NCI-H2081 treated with DMSO at 0.1 percent for 48 hours (cell line): Measurements from ENCODE around the gene C1orf141.
"Not testable (repeated sequence)": the region's sequence is repeated elsewhere in the genome, so short reads cannot be mapped to it uniquely, and the experiment has no call there.

ENCODE experiments used
- DNase-seq: peaks from one replicate; lab custom pipeline; 2025; lab: John Stamatoyannopoulos, UW

The C1orf141 gene

GRCh38 chr1:67142931-67143330, 8.2 kb upstream of the C1orf141 start:
- DNase-seq = no peak

- DNase-seq = not testable (repeated sequence)
Observed at GRCh38 chr1:67141832-67142231, 7.1 kb upstream of the C1orf141 start.

- no peak for DNase-seq
Observed at GRCh38 chr1:67140460-67140859, 5.7 kb upstream of the C1orf141 start.

- DNase-seq = no peak
Observed at GRCh38 chr1:67138813-67139499, 4.2 kb upstream of the C1orf141 start.

GRCh38 chr1:67137307-67137753, 2.6 kb upstream of the C1orf141 start:
- no peak for DNase-seq

- no peak for DNase-seq
Observed at GRCh38 chr1:67135354-67135753, 584 bp upstream of the C1orf141 start.

- DNase-seq = no peak
Observed at GRCh38 chr1:67133177-67133576, 1.6 kb downstream of the C1orf141 start.

GRCh38 chr1:67130673-67131072, 4.1 kb downstream of the C1orf141 start:
- no peak for DNase-seq

- DNase-seq = no peak
Observed at GRCh38 chr1:67126974-67127373, 7.8 kb downstream of the C1orf141 start.

GRCh38 chr1:67126111-67126746, 8.5 kb downstream of the C1orf141 start:
- DNase-seq = no peak

GRCh38 chr1:67124455-67124854, 10.3 kb downstream of the C1orf141 start:
- no peak for DNase-seq

GRCh38 chr1:67120855-67121619, 13.7 kb downstream of the C1orf141 start:
- no peak for DNase-seq

- DNase-seq = no peak
Observed at GRCh38 chr1:67118646-67119045, 16.1 kb downstream of the C1orf141 start.

GRCh38 chr1:67118191-67118590, 16.6 kb downstream of the C1orf141 start:
- no peak for DNase-seq

GRCh38 chr1:67114162-67114561, 20.6 kb downstream of the C1orf141 start:
- DNase-seq = no peak

- no peak for DNase-seq
Observed at GRCh38 chr1:67110352-67110751, 24.4 kb downstream of the C1orf141 start.

GRCh38 chr1:67105508-67105907, 29.3 kb downstream of the C1orf141 start:
- no peak for DNase-seq

- no peak for DNase-seq
Observed at GRCh38 chr1:67103548-67103947, 31.2 kb downstream of the C1orf141 start.

GRCh38 chr1:67100833-67101232, 33.9 kb downstream of the C1orf141 start:
- no peak for DNase-seq

GRCh38 chr1:67097305-67097704, 37.5 kb downstream of the C1orf141 start:
- DNase-seq = no peak

GRCh38 chr1:67094191-67094590, 40.6 kb downstream of the C1orf141 start:
- DNase-seq = no peak

GRCh38 chr1:67089685-67090208, 45.0 kb downstream of the C1orf141 start:
- no peak for DNase-seq

- DNase-seq = no peak
Observed at GRCh38 chr1:67088440-67088839, 46.3 kb downstream of the C1orf141 start.
